OCI-LY7 (cell line): ENCODE measurements around the gene CDK18. TPM values are rescaled to one million over a fixed set of nuclear protein-coding genes. Genes with fewer than 3 reads are reported as not detected.

Experiments
- BruUV-seq: library from RNA; stranded (reverse); fragments of 400-500 nt; replicated peaks from 2 replicates; lab custom pipeline; 2021; lab: Mats Ljungman, UMichigan
- CTCF ChIA-PET: fragments of 300-600 bp; sonication (Branson Sonifier 250); formaldehyde crosslinking; loops from one replicate; lab custom pipeline; 2022; ENCODE audit warnings: antibody characterized with exemption; ENCODE audit not compliant: unreplicated experiment; lab: Charles Lee
- POLR2A ChIA-PET: fragments of 300-600 bp; sonication (Branson Sonifier 250); formaldehyde crosslinking; loops from one replicate; lab custom pipeline; 2022; ENCODE audit warnings: antibody characterized with exemption; lab: Charles Lee
- DNase-seq: peaks from one replicate; pipeline ENCODE4 v3.0.0-alpha.2; 2015; ENCODE audit warnings: low spot score
- H2AFZ ChIP-seq: fragments of 200-600 bp; sonication (generic), shearing (Covaris generic); 2 replicates; pipeline ENCODE4 v1.6.1; 2014; ENCODE audit warnings: mild to moderate bottlenecking, antibody characterized with exemption, low read length, moderate library complexity
- H3K27ac ChIP-seq: fragments of 200-600 bp; sonication (generic); 2 replicates; pipeline ENCODE4 v1.5.1; 2014; ENCODE audit warnings: mixed run types, low read depth, mild to moderate bottlenecking, moderate library complexity, low read length, inconsistent platforms; ENCODE audit not compliant: poor library complexity, severe bottlenecking
- H3K36me3 ChIP-seq: fragments of 200-600 bp; sonication (generic); 2 replicates; pipeline ENCODE4 v1.6.1; 2014; ENCODE audit warnings: mild to moderate bottlenecking, antibody characterized with exemption, low read length, moderate library complexity, mixed read lengths; ENCODE audit not compliant: insufficient read depth
- H3K4me1 ChIP-seq: fragments of 200-600 bp; sonication (generic); 2 replicates; pipeline ENCODE4 v1.5.1; 2014; ENCODE audit warnings: mild to moderate bottlenecking, low read length; ENCODE audit not compliant: insufficient read depth, poor library complexity, severe bottlenecking
- H3K4me2 ChIP-seq: fragments of 200-600 bp; sonication (generic); 2 replicates; pipeline ENCODE4 v1.6.1; 2014; ENCODE audit warnings: mild to moderate bottlenecking, low read length
- H3K4me3 ChIP-seq: fragments of 200-600 bp; sonication (generic); 2 replicates; pipeline ENCODE4 v1.5.1; 2014; ENCODE audit warnings: mild to moderate bottlenecking, low read depth, low read length; ENCODE audit not compliant: poor library complexity, severe bottlenecking
- H3K79me2 ChIP-seq: fragments of 200-600 bp; sonication (generic); 2 replicates; pipeline ENCODE4 v1.6.1; 2016; ENCODE audit warnings: low read depth, mild to moderate bottlenecking, low read length, moderate library complexity, mixed read lengths; ENCODE audit not compliant: insufficient read depth
- H3K9me2 ChIP-seq: fragments of 200-600 bp; sonication (generic); 2 replicates; pipeline ENCODE4 v1.6.1; 2016; ENCODE audit warnings: mild to moderate bottlenecking, low read length, mixed read lengths; ENCODE audit not compliant: insufficient read depth
- H3K9me3 ChIP-seq: fragments of 200-600 bp; sonication (generic); 2 replicates; pipeline ENCODE4 v1.6.1; 2014; ENCODE audit warnings: mild to moderate bottlenecking, mixed run types, low read length, mixed read lengths
- H4K20me1 ChIP-seq: fragments of 200-600 bp; sonication (generic); 2 replicates; pipeline ENCODE4 v1.6.1; 2014; ENCODE audit warnings: mild to moderate bottlenecking, antibody characterized with exemption, low read length, moderate library complexity, mixed read lengths; ENCODE audit not compliant: insufficient read depth
- CTCF ChIP-seq: fragments of 200-600 bp; sonication (generic); conservative IDR thresholded peaks from 2 replicates; pipeline ENCODE4 v1.5.1; 2014; ENCODE audit warnings: mild to moderate bottlenecking, antibody characterized with exemption, low read length, moderate library complexity, mixed read lengths
- EZH2phosphoT487 ChIP-seq: fragments of 200-600 bp; sonication (generic); IDR thresholded peaks from 2 replicates; pipeline ENCODE4 v1.6.1; 2018; ENCODE audit warnings: low read depth, borderline replicate concordance, mild to moderate bottlenecking, mixed run types, antibody characterized with exemption, low read length, moderate library complexity, mixed read lengths
- intact Hi-C: fragments of 100-400 bp; cut with micrococcal nuclease; formaldehyde crosslinking; loops from one replicate; pipeline ENCODE4 v1.10.0; 2022; ENCODE audit not compliant: unreplicated experiment
- total RNA-seq, 2 experiments: library from RNA; depleted of rRNA in 1 of 2; stranded (reverse); fragments of >200 nt in 1 of 2; shearing (Covaris generic) in 1 of 2; gene quantifications; 2 replicates each; pipeline ENCODE4 v1.2.3, GENCODE V29; 2014 to 2022

The CDK18 gene
- total RNA-seq, 2 experiments from 2014 or later: 10.1 to 21.2 TPM

- H4K20me1 ChIP-seq: no peaks in the 10 kb centered on the region
- ChIA-PET POLR2A (no interaction called here), CTCF (no interaction called here)
- no peaks in the 10 kb centered on the region for H3K9me3 ChIP-seq
- intact Hi-C loops: no loop called here
- TF ChIP-seq CTCF: no peak
- TF ChIP-seq EZH2phosphoT487: no peak
- no TSS peak for BruUV-seq
- H3K9me2 ChIP-seq: no peaks in the 10 kb centered on the region
- H3K4me1 ChIP-seq: no peaks in the 10 kb centered on the region
- H3K36me3 ChIP-seq: no peaks in the 10 kb centered on the region
- no peak overlapping the region for H3K4me3 ChIP-seq
- H3K79me2 ChIP-seq: no peaks in the 10 kb centered on the region
- no peak for DNase-seq
- H3K4me2 ChIP-seq: no peak overlapping the region
- H3K27ac ChIP-seq: no peak overlapping the region
- no peak overlapping the region for H2AFZ ChIP-seq
These were observed 39.1 kb upstream of the CDK18 start for GRCh38 chr1:205465392-205465791.

DNA sequence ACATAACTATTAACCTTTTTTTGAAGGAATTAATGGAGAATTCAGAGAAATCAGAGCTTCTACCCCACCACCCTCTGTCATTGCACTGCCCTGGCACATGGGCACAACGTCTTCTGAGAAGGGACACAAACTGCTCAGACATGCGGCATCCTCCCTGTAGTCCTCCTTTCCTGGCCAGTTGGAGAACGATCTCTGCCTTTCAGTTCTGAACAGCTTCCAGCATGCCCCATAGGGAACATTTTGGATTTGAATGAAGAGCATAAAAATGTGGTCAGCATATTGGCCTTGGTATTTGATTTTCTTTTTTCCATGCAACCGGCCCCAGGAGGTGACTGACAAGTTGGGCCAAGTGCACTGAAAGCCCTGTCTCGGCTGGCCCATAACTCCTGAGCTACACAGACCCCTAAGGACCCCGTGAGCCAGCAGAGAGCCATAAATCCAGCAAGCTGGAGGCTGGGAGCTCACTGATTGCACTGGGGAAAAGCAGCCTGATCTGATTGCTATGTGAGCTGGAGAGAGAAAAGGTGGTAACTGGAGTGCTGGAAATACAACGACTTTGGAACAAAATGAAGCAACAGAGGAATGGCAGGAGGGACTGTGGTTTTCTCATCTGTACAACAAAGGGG is 37.8 kb upstream of the CDK18 start:
- no TSS peak for BruUV-seq
- TF ChIP-seq EZH2phosphoT487: no peak
- TF ChIP-seq CTCF: no peak
- intact Hi-C loops: no loop called here

GRCh38 chr1:205470131-205470530 is 34.3 kb upstream of the CDK18 start:
- no peaks in the 10 kb centered on the region for H3K79me2 ChIP-seq
- POLR2A ChIA-PET: no interaction called here
- no peaks in the 10 kb centered on the region for H3K36me3 ChIP-seq
- no peaks in the 10 kb centered on the region for H3K4me1 ChIP-seq
- CTCF ChIA-PET: no interaction called here
- no peak overlapping the region for H2AFZ ChIP-seq
- H3K4me3 ChIP-seq: no peak overlapping the region
- no TSS peak for BruUV-seq
- no peaks in the 10 kb centered on the region for H3K9me2 ChIP-seq
- no peak for TF ChIP-seq EZH2phosphoT487
- no peak for TF ChIP-seq CTCF
- no peak overlapping the region for H3K4me2 ChIP-seq
- no peaks in the 10 kb centered on the region for H4K20me1 ChIP-seq
- H3K9me3 ChIP-seq: no peaks in the 10 kb centered on the region
- intact Hi-C loops: no loop called here
- no peak for DNase-seq
- H3K27ac ChIP-seq: no peak overlapping the region

More for the DNA sequence above, 37.8 kb upstream of the CDK18 start:
- no peaks in the 10 kb centered on the region for H3K9me2 ChIP-seq
- ChIA-PET POLR2A (no interaction called here), CTCF (interaction anchor here (1.1 kb wide), 1 partner anchor 19 kb away, joined by 3 read pairs; no protein-coding TSS in a partner anchor)
- no peaks in the 10 kb centered on the region for H3K79me2 ChIP-seq
- H3K36me3 ChIP-seq: no peaks in the 10 kb centered on the region
- H3K4me3 ChIP-seq: no peak overlapping the region
- H4K20me1 ChIP-seq: no peaks in the 10 kb centered on the region
- H3K27ac ChIP-seq: no peak overlapping the region
- H2AFZ ChIP-seq: no peak overlapping the region
- no peaks in the 10 kb centered on the region for H3K4me1 ChIP-seq
- no peaks in the 10 kb centered on the region for H3K9me3 ChIP-seq
- no peak for DNase-seq
- H3K4me2 ChIP-seq: no peak overlapping the region
